PC-9 (cell line): Measurements from ENCODE around the gene IZUMO2. TPM values are rescaled to one million over a fixed set of nuclear protein-coding genes. Genes with fewer than 3 reads are reported as not detected.
A peak's percentile ranks its signal among the peaks of the same experiment; 100 is the strongest.

Experiments
- BruUV-seq: library from RNA; stranded (reverse); fragments of 400-500 nt; replicated peaks from 2 replicates; lab custom pipeline; 2021; lab: Mats Ljungman, UMichigan
- CTCF ChIA-PET: fragments of 300-600 bp; sonication (Branson Sonifier 250); formaldehyde crosslinking; loops from one replicate; lab custom pipeline; 2022; ENCODE audit warnings: antibody characterized with exemption; lab: Charles Lee
- POLR2A ChIA-PET: fragments of 300-600 bp; sonication (Branson Sonifier 250); formaldehyde crosslinking; loops from one replicate; lab custom pipeline; 2022; ENCODE audit warnings: antibody characterized with exemption; ENCODE audit not compliant: unreplicated experiment; lab: Charles Lee
- DNase-seq, 2 experiments: peaks; one replicate each; pipeline versions ENCODE4 v3.0.0 to v3.0.0-alpha.2; 2015 to 2022; ENCODE audit warnings: mixed read lengths in 1 of 2
- H2AFZ ChIP-seq: fragments of 200-600 bp; sonication (generic); 2 replicates; pipeline ENCODE4 v1.8.1; 2017; ENCODE audit warnings: antibody characterized with exemption
- H3F3A ChIP-seq: fragments of 200-600 bp; sonication (generic); 2 replicates; pipeline ENCODE4 v1.8.1; 2017; ENCODE audit warnings: antibody characterized with exemption, mild to moderate bottlenecking, low read depth; ENCODE audit not compliant: insufficient read depth
- H3K27ac ChIP-seq: fragments of 200-600 bp; sonication (generic); 2 replicates; pipeline ENCODE4 v1.6.1; 2016; ENCODE audit warnings: mixed run types
- H3K27me3 ChIP-seq: fragments of 200-600 bp; sonication (generic); 2 replicates; pipeline ENCODE4 v1.6.1; 2016; ENCODE audit warnings: low read depth, mixed run types; ENCODE audit not compliant: insufficient read depth
- H3K36me3 ChIP-seq: fragments of 200-600 bp; sonication (generic); 2 replicates; pipeline ENCODE4 v1.6.1; 2016; ENCODE audit warnings: low read depth, mixed run types
- H3K4me1 ChIP-seq: fragments of 200-600 bp; sonication (generic); replicated peaks from 2 replicates; pipeline ENCODE4 v1.6.1; 2016; ENCODE audit warnings: mixed run types; ENCODE audit not compliant: insufficient read depth
- H3K4me2 ChIP-seq: fragments of 200-600 bp; sonication (generic); 2 replicates; pipeline ENCODE4 v1.6.1; 2017; ENCODE audit warnings: mixed run types
- H3K4me3 ChIP-seq: fragments of 200-600 bp; sonication (generic); 2 replicates; pipeline ENCODE4 v1.6.1; 2016; ENCODE audit warnings: mixed run types
- H3K79me2 ChIP-seq: fragments of 200-600 bp; sonication (generic); 2 replicates; pipeline ENCODE4 v1.6.1; 2017; ENCODE audit warnings: low read depth, mixed run types
- H3K9me2 ChIP-seq: fragments of 200-600 bp; sonication (generic); 2 replicates; pipeline ENCODE4 v1.8.1; 2017; ENCODE audit warnings: mild to moderate bottlenecking; ENCODE audit not compliant: insufficient read depth
- H3K9me3 ChIP-seq: fragments of 200-600 bp; sonication (generic); 2 replicates; pipeline ENCODE4 v1.8.1; 2016; ENCODE audit warnings: low read depth; ENCODE audit not compliant: insufficient read depth
- H4K20me1 ChIP-seq: fragments of 200-600 bp; sonication (generic); 2 replicates; pipeline ENCODE4 v1.8.1; 2017; ENCODE audit not compliant: insufficient read depth
- EZH2 ChIP-seq: fragments of 200-600 bp; sonication (generic); IDR thresholded peaks from 2 replicates; pipeline ENCODE4 v1.8.0; 2017; ENCODE audit warnings: antibody characterized with exemption, low read depth
- intact Hi-C: fragments of 100-400 bp; cut with micrococcal nuclease; formaldehyde crosslinking; loops from one replicate; pipeline ENCODE4 v1.10.0; 2022; ENCODE audit not compliant: unreplicated experiment
- total RNA-seq: library from RNA; stranded (reverse); gene quantifications from 2 replicates; pipeline ENCODE4 v1.2.3, GENCODE V29; 2021
- TF ChIP-seq, protein P1 (sequence below): fragments of 200-600 bp; sonication (generic); conservative IDR thresholded peaks from 2 replicates; pipeline ENCODE4 v1.6.1; 2017; ENCODE audit warnings: mixed run types, antibody characterized with exemption, mild to moderate bottlenecking, moderate library complexity

IZUMO2 gene
- total RNA-seq, 1 experiment from 2014 or later: not detected

DNA sequence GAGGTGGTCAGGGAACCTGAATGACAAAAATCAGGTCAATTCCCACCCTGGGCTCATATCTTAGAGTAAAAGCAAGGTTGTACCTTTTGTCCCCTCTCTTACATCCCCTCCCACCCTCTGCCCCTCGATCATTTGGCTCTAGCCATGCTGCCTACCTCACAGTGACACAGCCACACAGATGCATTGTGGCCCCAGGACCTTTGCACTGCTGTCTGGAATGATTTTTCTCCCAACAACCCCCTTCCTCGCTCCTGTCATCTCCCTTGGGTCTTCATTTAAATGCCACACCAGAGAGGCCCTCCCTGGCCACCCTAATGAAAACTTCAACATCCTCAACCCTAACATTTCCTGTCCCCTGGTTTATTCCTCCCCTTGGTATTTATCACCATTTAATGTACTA is 44.6 kb upstream of the IZUMO2 start:
- no peak overlapping the region for H3K4me3 ChIP-seq
- H3K36me3 ChIP-seq: peaks cover 20% of the 10 kb centered on the region
- peaks cover 24% of the 10 kb centered on the region for H3K4me1 ChIP-seq
- TF ChIP-seq EZH2: no peak
- TF ChIP-seq, protein P1, sequence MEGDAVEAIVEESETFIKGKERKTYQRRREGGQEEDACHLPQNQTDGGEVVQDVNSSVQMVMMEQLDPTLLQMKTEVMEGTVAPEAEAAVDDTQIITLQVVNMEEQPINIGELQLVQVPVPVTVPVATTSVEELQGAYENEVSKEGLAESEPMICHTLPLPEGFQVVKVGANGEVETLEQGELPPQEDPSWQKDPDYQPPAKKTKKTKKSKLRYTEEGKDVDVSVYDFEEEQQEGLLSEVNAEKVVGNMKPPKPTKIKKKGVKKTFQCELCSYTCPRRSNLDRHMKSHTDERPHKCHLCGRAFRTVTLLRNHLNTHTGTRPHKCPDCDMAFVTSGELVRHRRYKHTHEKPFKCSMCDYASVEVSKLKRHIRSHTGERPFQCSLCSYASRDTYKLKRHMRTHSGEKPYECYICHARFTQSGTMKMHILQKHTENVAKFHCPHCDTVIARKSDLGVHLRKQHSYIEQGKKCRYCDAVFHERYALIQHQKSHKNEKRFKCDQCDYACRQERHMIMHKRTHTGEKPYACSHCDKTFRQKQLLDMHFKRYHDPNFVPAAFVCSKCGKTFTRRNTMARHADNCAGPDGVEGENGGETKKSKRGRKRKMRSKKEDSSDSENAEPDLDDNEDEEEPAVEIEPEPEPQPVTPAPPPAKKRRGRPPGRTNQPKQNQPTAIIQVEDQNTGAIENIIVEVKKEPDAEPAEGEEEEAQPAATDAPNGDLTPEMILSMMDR: no peak
- H2AFZ ChIP-seq: no peak overlapping the region
- peaks cover 35% of the 10 kb centered on the region for H3K79me2 ChIP-seq
- DNase-seq: no peak
- H3K9me2 ChIP-seq: no peaks in the 10 kb centered on the region
- no TSS peak for BruUV-seq
- no peak overlapping the region for H3K4me2 ChIP-seq
- H3K9me3 ChIP-seq: peaks cover 6% of the 10 kb centered on the region; the same call in 1 of the 2 replicates
- no peaks in the 10 kb centered on the region for H4K20me1 ChIP-seq
- POLR2A ChIA-PET: no interaction called here
- H3F3A ChIP-seq: peaks cover 14% of the 10 kb centered on the region
- H3K27me3 ChIP-seq: no peaks in the 10 kb centered on the region
- H3K27ac ChIP-seq: no peak overlapping the region
- CTCF ChIA-PET: no interaction called here
- intact Hi-C loops: no loop called here

DNA sequence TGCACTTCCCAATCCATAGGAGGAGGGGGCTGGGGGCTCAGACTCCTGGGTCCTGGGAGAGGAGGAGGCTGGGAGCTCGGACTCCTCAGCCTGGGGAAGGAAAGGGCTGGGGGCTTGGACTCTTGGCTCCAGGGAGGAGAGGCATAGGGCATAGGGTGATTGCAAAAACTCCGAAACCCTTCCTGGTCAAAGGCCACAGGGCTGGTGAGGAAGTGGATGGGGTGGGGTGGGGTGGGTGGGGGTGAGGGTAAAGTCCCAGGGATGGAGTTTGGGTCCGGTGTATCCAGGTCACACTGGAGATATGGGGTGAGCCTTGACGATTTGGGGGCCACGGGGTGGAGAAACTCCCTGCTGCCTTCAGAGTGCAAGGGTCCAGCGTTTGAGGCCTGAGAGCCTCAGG is 43.1 kb upstream of the IZUMO2 start:
- POLR2A ChIA-PET: interaction anchor here (0.6 to 1.4 kb wide), 2 partner anchors 9 to 35 kb away, joined by 4 to 14 read pairs; no protein-coding TSS in a partner anchor
- no TSS peak for BruUV-seq
- no peak for DNase-seq
- H3K9me3 ChIP-seq: peaks cover 6% of the 10 kb centered on the region; the same call in 1 of the 2 replicates
- H3F3A ChIP-seq: peaks cover 13% of the 10 kb centered on the region
- CTCF ChIA-PET: no interaction called here
- peak overlapping the region; percentile 97 for H3K27ac ChIP-seq
- H3K79me2 ChIP-seq: peaks cover 35% of the 10 kb centered on the region
- H3K36me3 ChIP-seq: peaks cover 6% of the 10 kb centered on the region
- intact Hi-C loops: no loop called here
- no peak for TF ChIP-seq EZH2
- TF ChIP-seq, protein P1: no peak
- H4K20me1 ChIP-seq: no peaks in the 10 kb centered on the region
- H3K4me3 ChIP-seq: peak overlapping the region; percentile 82; the same call in 1 of the 2 replicates
- no peaks in the 10 kb centered on the region for H3K9me2 ChIP-seq
- H3K27me3 ChIP-seq: no peaks in the 10 kb centered on the region
- peaks cover 26% of the 10 kb centered on the region for H3K4me1 ChIP-seq
- H3K4me2 ChIP-seq: peak overlapping the region; percentile 95
- no peak overlapping the region for H2AFZ ChIP-seq

DNA sequence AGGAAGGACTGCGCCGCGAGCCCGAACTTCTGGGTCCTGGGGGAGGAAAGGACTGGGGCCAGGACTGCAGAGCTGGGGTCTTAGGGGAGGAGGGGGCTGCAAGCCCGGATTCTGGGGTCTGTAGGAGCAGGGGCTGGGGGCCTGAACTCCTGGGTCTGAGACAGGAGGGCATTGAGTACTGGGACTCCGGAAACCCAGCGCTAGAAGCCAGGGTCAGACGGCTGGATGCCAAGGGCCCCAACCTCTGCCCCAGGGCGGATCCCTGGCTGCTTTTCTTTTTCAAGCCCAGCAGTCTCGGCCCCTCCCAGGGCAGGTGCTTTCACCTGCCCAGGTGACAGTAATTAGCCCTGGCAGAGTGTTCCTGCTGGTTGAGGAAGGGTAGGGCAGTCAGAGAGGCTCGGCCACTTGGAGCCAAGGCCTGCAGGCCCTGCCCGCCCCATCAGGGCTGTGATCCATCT is 42.6 kb upstream of the IZUMO2 start:
- H3K27ac ChIP-seq: peak overlapping the region; percentile 97
- H3K4me3 ChIP-seq: peak overlapping the region; percentile 82
- H3K27me3 ChIP-seq: no peaks in the 10 kb centered on the region
- peaks cover 26% of the 10 kb centered on the region for H3K4me1 ChIP-seq
- no peaks in the 10 kb centered on the region for H4K20me1 ChIP-seq
- intact Hi-C loops: loop anchor here (1.0 kb wide), 2 partner anchors 10 to 38 kb away; no protein-coding TSS in a partner anchor
- peaks cover 13% of the 10 kb centered on the region for H3F3A ChIP-seq
- H3K9me3 ChIP-seq: peaks cover 1% of the 10 kb centered on the region; the same call in 1 of the 2 replicates
- DNase-seq: peak; percentile 90 to 91
- peak overlapping the region; percentile 36 for H2AFZ ChIP-seq
- CTCF ChIA-PET: no interaction called here
- H3K9me2 ChIP-seq: no peaks in the 10 kb centered on the region
- peaks cover 35% of the 10 kb centered on the region for H3K79me2 ChIP-seq
- TF ChIP-seq, protein P1: peak; percentile 63; the same call in 1 of the 2 replicates
- TF ChIP-seq EZH2: no peak
- no TSS peak for BruUV-seq
- H3K36me3 ChIP-seq: peaks cover under 1% of the 10 kb centered on the region; the same call in 1 of the 2 replicates
- H3K4me2 ChIP-seq: peak overlapping the region; percentile 95
- POLR2A ChIA-PET: interaction anchor here (0.6 to 1.4 kb wide), 3 partner anchors 10 to 565 kb away, joined by 4 to 14 read pairs (median 6); no protein-coding TSS in a partner anchor
